Right cardiac atrium (tissue), 5 donors: ENCODE results near the gene TANGO2. TPM values are rescaled to one million over a fixed set of nuclear protein-coding genes. Genes with fewer than 3 reads are reported as not detected.

Experiments used
- ATAC-seq, 2 donors: fragments of 200-7000 bp; cut with Tn5 transposase; one replicate each; pipeline versions ENCODE4 v1.8.0 to v1.9.1; 2020; ENCODE audit warnings: moderate library complexity in 2 of 2, mild to moderate bottlenecking in 1 of 2
- DNase-seq, 3 donors: peaks; one replicate each; pipeline ENCODE4 v3.0.0-alpha.2; 2020
- H3K27ac ChIP-seq: one replicate; pipeline ENCODE4 v1.5.1; 2013; ENCODE audit warnings: mild to moderate bottlenecking, low read length, control low read depth, moderate library complexity
- H3K27me3 ChIP-seq: one replicate; pipeline ENCODE4 v1.6.1; 2013; ENCODE audit not compliant: control insufficient read depth, insufficient read depth
- H3K4me1 ChIP-seq: one replicate; pipeline ENCODE4 v1.6.1; 2013; ENCODE audit warnings: low read length; ENCODE audit not compliant: control insufficient read depth, insufficient read depth
- H3K4me3 ChIP-seq: one replicate; pipeline ENCODE4 v1.5.1; 2013; ENCODE audit warnings: low read length, control low read depth
- H3K9me3 ChIP-seq: one replicate; pipeline ENCODE4 v1.6.1; 2013; ENCODE audit warnings: low read length; ENCODE audit not compliant: control insufficient read depth
- WGBS: extraction: QIAGEN DNeasy Blood & Tissue Kit; methylation state at CpG from one replicate; pipeline ENCODE4 v1.1.7; 2013; 5-methylcytosine and 5-hydroxymethylcytosine counted together
- intact Hi-C, 4 donors: fragments of 100-400 bp; cut with DNase I; formaldehyde crosslinking; loops; one replicate each; pipeline versions ENCODE4 v1.11.0 to v1.14.0; 2022 to 2023
- polyA plus RNA-seq: library from polyadenylated mRNA; stranded (reverse); fragments of 200-250 nt; gene quantifications from one replicate; pipeline ENCODE4 v1.2.3, GENCODE V29; 2013
- total RNA-seq, 4 donors: library from RNA; stranded (reverse); fragmentation: NEBNext Ultra II Directional; extraction: Animal tissue kit (Norgen Biotek cat#: 25700); gene quantifications; one replicate each; pipeline ENCODE4 v1.2.1, GENCODE V29; 2021
- donor health status: healthy with polysubstance abuse.
- donor health status: DM: no; HTN: yes; CAD: no.
- donor health status: DM: no; HTN: no; CAD: no.
- donor health status: DM: no; HTN: yes; CAD: no; lungs with severe emphysema.
- donor health status: DM: yes; HTN: yes; CAD: no.

TANGO2 gene
- total and polyA plus RNA-seq, 5 donors = 61.1 to 70.4 (median 64.9) TPM

GRCh38 chr22:19976671-19977070 is 44.2 kb upstream of the TANGO2 start:
- Histone ChIP-seq H3K27me3 (no peaks in the 10 kb centered on the region), H3K4me1 (no peaks in the 10 kb centered on the region), H3K4me3 (no peak overlapping the region), H3K9me3 (no peaks in the 10 kb centered on the region), H3K27ac (no peak overlapping the region)
- no peak for DNase-seq
- ATAC-seq = no peak
- intact Hi-C loops = no loop called here
- 93% methylated on average over 3 of the region's 3 CpGs for WGBS

GRCh38 chr22:19977296-19978243 is 43.3 kb upstream of the TANGO2 start:
- intact Hi-C loops = no loop called here
- H3K9me3 ChIP-seq = no peaks in the 10 kb centered on the region
- no peaks in the 10 kb centered on the region for H3K27me3 ChIP-seq
- H3K4me1 ChIP-seq = no peaks in the 10 kb centered on the region
- no peak overlapping the region for H3K4me3 ChIP-seq
- no peak overlapping the region for H3K27ac ChIP-seq
- WGBS = 90% methylated on average over 32 of the region's 32 CpGs
- ATAC-seq = no peak
- DNase-seq = no peak

- Histone ChIP-seq H3K27me3 (no peaks in the 10 kb centered on the region), H3K27ac (no peak overlapping the region), H3K9me3 (no peaks in the 10 kb centered on the region), H3K4me3 (no peak overlapping the region), H3K4me1 (peaks cover 3% of the 10 kb centered on the region)
- intact Hi-C loops = no loop called here
- ATAC-seq (no peak), DNase-seq (peak in 1 of 3 donors; percentile 39)
- 93% methylated on average over 17 of the region's 17 CpGs for WGBS
Observed at GRCh38 chr22:19978748-19979147, 42.2 kb upstream of the TANGO2 start.

GRCh38 chr22:19979712-19980493 is 41.0 kb upstream of the TANGO2 start:
- no peak for ATAC-seq
- no peak overlapping the region for H3K4me3 ChIP-seq
- no peak overlapping the region for H3K27ac ChIP-seq
- 94% methylated on average over 52 of the region's 52 CpGs for WGBS
- intact Hi-C loops = no loop called here
- peak; percentile 4 to 58 (median 42) for DNase-seq
- H3K9me3 ChIP-seq = no peaks in the 10 kb centered on the region
- peaks cover 4% of the 10 kb centered on the region for H3K4me1 ChIP-seq
- H3K27me3 ChIP-seq = no peaks in the 10 kb centered on the region

GRCh38 chr22:19980766-19981165 is 40.1 kb upstream of the TANGO2 start:
- no peak overlapping the region for H3K27ac ChIP-seq
- WGBS = 85% methylated on average over 7 of the region's 7 CpGs

GRCh38 chr22:19981171-19981960 is 39.5 kb upstream of the TANGO2 start:
- Histone ChIP-seq H3K4me3 (no peak overlapping the region), H3K4me1 (peaks cover 9% of the 10 kb centered on the region), H3K27me3 (no peaks in the 10 kb centered on the region), H3K27ac (no peak overlapping the region), H3K9me3 (no peaks in the 10 kb centered on the region)
- DNase-seq = peak; percentile 11 to 48 (median 44)
- intact Hi-C loops = no loop called here
- no peak for ATAC-seq
- WGBS = 93% methylated on average over 33 of the region's 33 CpGs

More at GRCh38 chr22:19980766-19981165, 40.1 kb upstream of the TANGO2 start:
- no peak for ATAC-seq
- H3K9me3 ChIP-seq = no peaks in the 10 kb centered on the region
- intact Hi-C loops = no loop called here
- no peaks in the 10 kb centered on the region for H3K27me3 ChIP-seq
- DNase-seq = peak in 2 of 3 donors; percentile 14 to 32
- peaks cover 4% of the 10 kb centered on the region for H3K4me1 ChIP-seq
- H3K4me3 ChIP-seq = no peak overlapping the region

- 96% methylated on average over 16 of the region's 16 CpGs for WGBS
- peak; percentile 6 to 56 (median 35) for DNase-seq
- no peak overlapping the region for H3K27ac ChIP-seq
- H3K9me3 ChIP-seq = no peaks in the 10 kb centered on the region
- ATAC-seq = no peak
- intact Hi-C loops = no loop called here
- no peak overlapping the region for H3K4me3 ChIP-seq
- H3K27me3 ChIP-seq = no peaks in the 10 kb centered on the region
- H3K4me1 ChIP-seq = peaks cover 9% of the 10 kb centered on the region
Observed at GRCh38 chr22:19981961-19982920, 38.7 kb upstream of the TANGO2 start.

DNA sequence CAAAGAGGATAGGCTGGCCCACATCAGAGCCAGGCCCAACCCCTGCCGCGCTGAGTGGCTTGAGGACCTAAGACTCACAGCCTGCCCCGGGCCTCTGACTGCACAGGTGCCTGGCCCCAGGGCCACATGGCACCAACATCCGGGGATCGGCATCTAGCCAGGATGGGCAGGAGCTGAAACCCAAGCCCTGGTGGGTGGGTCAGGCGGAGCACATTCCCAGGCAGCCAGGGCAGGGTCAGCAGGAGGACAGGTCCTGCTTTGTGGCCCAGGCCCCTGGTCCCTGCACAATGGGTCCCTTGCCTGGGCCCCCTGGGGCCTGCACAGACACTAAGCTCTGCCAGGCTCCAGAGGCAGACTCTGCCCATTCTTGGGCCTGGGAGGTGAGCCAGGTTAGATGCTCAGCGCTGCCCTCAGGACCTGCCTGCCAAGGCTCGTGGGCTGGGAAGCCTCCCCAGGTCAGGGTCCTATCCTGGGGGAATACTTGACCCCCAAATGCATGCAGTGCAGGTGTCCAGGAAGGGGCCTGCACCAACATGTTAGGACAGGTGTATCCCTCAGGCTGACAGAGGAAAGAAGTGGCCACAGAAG is 37.8 kb upstream of the TANGO2 start:
- Histone ChIP-seq H3K4me3 (no peak overlapping the region), H3K9me3 (no peaks in the 10 kb centered on the region), H3K27me3 (no peaks in the 10 kb centered on the region), H3K4me1 (peaks cover 9% of the 10 kb centered on the region), H3K27ac (no peak overlapping the region)
- 87% methylated on average over 8 of the region's 8 CpGs for WGBS
- ATAC-seq (no peak), DNase-seq (peak; percentile 9 to 50 (median 45))
- intact Hi-C loops = no loop called here

DNA sequence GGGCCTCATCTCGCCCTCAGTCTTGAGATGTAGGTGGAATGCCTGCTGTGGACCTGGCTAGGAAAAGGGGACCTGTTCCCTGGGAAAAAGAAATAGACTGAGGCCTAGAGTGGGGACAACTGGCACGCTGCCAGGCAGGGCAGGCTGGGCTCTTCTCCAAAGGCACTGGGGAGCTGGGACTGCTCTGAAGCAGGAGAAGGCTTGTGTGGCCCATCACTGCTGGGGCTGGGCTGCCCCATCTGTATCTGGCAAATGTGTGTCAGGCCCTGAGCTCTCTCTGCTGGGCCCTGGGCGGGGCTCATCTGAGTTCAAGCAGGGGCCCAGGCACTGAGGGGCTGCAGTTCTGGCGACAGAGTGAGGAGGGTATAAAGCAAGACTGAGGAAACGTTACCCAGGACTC is 37.2 kb upstream of the TANGO2 start:
- no peak overlapping the region for H3K4me3 ChIP-seq
- ATAC-seq (no peak), DNase-seq (peak; percentile 15 to 70 (median 68))
- H3K27ac ChIP-seq = peak overlapping the region; percentile 39
- no peaks in the 10 kb centered on the region for H3K9me3 ChIP-seq
- no peaks in the 10 kb centered on the region for H3K27me3 ChIP-seq
- intact Hi-C loops = no loop called here
- 77% methylated on average over 5 of the region's 5 CpGs for WGBS
- H3K4me1 ChIP-seq = peaks cover 9% of the 10 kb centered on the region
